ENCODE data around the gene CYP4F3.
"Not testable (repeated sequence)": the region's sequence is repeated elsewhere in the genome, so short reads cannot be mapped to it uniquely, and the experiment has no call there.

CYP4F3 gene

GRCh38 chr19:15671237-15671821, 30.6 kb downstream of the CYP4F3 start:
- DNase-seq: no peak

GRCh38 chr19:15671891-15672579, 31.3 kb downstream of the CYP4F3 start:
- DNase-seq: no peak

- DNase-seq: no peak
Measured at GRCh38 chr19:15672580-15673175, 32.0 kb downstream of the CYP4F3 start, which contains the start of gene CYP4F12. TSS of gene CYP4F12 (plus strand) at chr19:15673087. CDS start at chr19:15673530, 443 bp downstream.

GRCh38 chr19:15673176-15673654, 32.5 kb downstream of the CYP4F3 start:
- DNase-seq: no peak

- DNase-seq: no peak
Measured at GRCh38 chr19:15675560-15675959, 34.9 kb downstream of the CYP4F3 start.

- no peak for DNase-seq
Measured at GRCh38 chr19:15679089-15679488, 38.4 kb downstream of the CYP4F3 start.

- DNase-seq: not testable (repeated sequence)
Measured at GRCh38 chr19:15679865-15680264, 39.2 kb downstream of the CYP4F3 start.

- DNase-seq: no peak
Measured at GRCh38 chr19:15680478-15681322, 40.0 kb downstream of the CYP4F3 start.

- no peak for DNase-seq
Measured at GRCh38 chr19:15683411-15683810, 42.7 kb downstream of the CYP4F3 start.

GRCh38 chr19:15684828-15685227, 44.1 kb downstream of the CYP4F3 start:
- no peak for DNase-seq

- DNase-seq: no peak
Measured at GRCh38 chr19:15696654-15697194, 56.0 kb downstream of the CYP4F3 start.

GRCh38 chr19:15701757-15702533, 61.2 kb downstream of the CYP4F3 start:
- DNase-seq: no peak

- DNase-seq: no peak
Measured at GRCh38 chr19:15702534-15702930, 61.8 kb downstream of the CYP4F3 start.
